ENCODE data around the gene RFX4.

The RFX4 gene

DNA sequence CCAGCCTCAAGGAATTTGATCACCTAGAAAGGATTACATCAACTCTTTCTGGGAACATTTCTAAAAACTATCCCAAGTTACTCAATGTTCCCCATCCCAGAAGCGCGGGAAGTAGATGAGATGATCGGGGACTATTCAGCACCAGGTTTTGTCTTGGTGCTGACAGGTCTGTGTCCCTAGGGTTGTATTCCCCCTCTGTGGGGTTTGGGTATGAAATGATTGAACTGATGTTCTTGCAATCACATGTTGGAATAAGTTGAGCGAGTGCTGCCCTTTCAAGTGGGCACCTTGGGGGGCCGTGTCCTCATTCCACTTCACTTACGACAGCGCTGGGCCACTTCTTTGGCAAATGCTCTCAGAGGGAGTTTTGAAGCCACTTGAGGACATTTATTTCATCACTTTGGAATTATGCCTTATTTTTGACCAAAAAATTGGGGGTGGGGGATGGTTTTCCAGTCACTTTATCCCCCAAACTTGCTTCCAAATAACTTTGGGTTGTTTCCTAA, 69.8 kb downstream of the RFX4 start:
- no peaks in the 10 kb centered on the region for H3K36me3 Mint-ChIP-seq (ENCODE audit: low read depth)
- H3K4me1 Mint-ChIP-seq = peaks cover 9% of the 10 kb centered on the region
- TF ChIP-seq, protein P1, sequence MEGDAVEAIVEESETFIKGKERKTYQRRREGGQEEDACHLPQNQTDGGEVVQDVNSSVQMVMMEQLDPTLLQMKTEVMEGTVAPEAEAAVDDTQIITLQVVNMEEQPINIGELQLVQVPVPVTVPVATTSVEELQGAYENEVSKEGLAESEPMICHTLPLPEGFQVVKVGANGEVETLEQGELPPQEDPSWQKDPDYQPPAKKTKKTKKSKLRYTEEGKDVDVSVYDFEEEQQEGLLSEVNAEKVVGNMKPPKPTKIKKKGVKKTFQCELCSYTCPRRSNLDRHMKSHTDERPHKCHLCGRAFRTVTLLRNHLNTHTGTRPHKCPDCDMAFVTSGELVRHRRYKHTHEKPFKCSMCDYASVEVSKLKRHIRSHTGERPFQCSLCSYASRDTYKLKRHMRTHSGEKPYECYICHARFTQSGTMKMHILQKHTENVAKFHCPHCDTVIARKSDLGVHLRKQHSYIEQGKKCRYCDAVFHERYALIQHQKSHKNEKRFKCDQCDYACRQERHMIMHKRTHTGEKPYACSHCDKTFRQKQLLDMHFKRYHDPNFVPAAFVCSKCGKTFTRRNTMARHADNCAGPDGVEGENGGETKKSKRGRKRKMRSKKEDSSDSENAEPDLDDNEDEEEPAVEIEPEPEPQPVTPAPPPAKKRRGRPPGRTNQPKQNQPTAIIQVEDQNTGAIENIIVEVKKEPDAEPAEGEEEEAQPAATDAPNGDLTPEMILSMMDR (IDR thresholded peaks at IDR 0.05; ENCODE audit: unreplicated experiment in 3 of 3) = no peak
- H3K27me3 Mint-ChIP-seq (ENCODE audit: low read depth) = peaks cover 3% of the 10 kb centered on the region
- no peaks in the 10 kb centered on the region for H3K9me3 Mint-ChIP-seq
- H3K27ac Mint-ChIP-seq = no peak overlapping the region
- no peak overlapping the region for H3K4me3 Mint-ChIP-seq

DNA sequence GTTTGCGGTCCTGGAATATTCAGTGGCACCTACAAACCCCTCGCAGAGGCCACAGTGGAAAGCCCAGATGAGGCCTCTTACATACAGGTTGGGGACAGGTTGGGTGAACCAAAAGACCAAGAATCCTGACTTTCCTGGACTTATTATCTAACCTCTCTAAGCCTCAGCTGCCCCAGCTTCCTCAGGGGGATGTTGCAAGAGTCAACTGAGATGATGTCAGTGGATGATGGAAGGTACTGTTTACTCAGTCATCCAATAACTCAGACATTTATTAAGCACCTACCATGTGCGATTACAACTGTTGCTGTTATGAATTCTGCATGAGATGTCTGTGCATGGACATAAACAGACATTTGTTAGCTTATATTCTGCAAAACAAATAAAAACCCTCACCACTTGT, 72.8 kb downstream of the RFX4 start:
- Mint-ChIP-seq H3K4me3 (no peak overlapping the region), H3K9me3 (peaks cover 6% of the 10 kb centered on the region), H3K27ac (no peak overlapping the region), H3K27me3 (ENCODE audit: low read depth) (no peaks in the 10 kb centered on the region), H3K36me3 (ENCODE audit: low read depth) (peaks cover 6% of the 10 kb centered on the region), H3K4me1 (peaks cover 14% of the 10 kb centered on the region)
- TF ChIP-seq, protein P1 (IDR thresholded peaks at IDR 0.05; ENCODE audit: unreplicated experiment in 3 of 3) = no peak

DNA sequence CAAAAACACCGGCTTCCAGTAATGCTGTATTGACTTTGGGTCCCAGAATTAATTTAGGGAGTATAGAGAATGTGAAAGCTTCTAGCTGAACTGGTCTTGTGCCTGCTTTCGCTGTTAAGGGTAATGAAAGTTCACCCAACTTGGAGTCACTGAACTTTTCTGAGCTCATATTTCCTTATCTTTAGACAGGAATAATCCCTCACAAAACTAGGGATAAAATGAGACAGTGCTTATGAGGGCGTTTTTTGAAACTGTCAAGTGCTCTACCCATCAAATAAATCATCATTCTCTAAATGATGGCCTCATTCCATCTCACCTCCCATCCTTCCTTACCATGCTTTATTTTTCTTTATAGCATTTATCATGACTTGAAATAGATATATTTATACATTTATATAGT, 74.7 kb downstream of the RFX4 start:
- H3K9me3 Mint-ChIP-seq = peaks cover 22% of the 10 kb centered on the region
- no peak overlapping the region for H3K4me3 Mint-ChIP-seq
- no peak overlapping the region for H3K27ac Mint-ChIP-seq
- H3K36me3 Mint-ChIP-seq (ENCODE audit: low read depth) = peaks cover 16% of the 10 kb centered on the region
- H3K4me1 Mint-ChIP-seq = peaks cover 14% of the 10 kb centered on the region
- H3K27me3 Mint-ChIP-seq (ENCODE audit: low read depth) = no peaks in the 10 kb centered on the region
- TF ChIP-seq, protein P1 (IDR thresholded peaks at IDR 0.05; ENCODE audit: unreplicated experiment in 3 of 3) = no peak

DNA sequence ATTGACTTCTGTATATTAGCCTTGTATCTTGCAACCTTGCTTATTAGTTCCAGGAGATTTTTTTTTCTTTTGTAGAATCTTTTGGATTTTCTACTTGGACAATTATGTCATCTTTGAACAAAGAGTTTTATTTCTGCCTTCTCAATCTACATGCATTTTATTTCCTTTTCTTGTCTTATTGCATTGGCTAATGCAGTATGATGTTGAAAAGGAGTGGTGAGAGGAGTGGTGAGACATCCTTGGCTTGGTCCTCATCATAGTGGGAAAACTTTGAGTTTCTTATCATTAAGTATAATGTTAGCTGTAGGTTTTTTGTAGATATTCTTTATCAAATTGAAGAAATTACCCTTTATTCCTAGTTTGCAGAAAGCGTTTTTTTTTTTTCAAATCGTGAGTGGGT, 80.6 kb downstream of the RFX4 start:
- Mint-ChIP-seq H3K4me3 (no peak overlapping the region), H3K27ac (no peak overlapping the region), H3K4me1 (no peaks in the 10 kb centered on the region), H3K9me3 (peaks cover 53% of the 10 kb centered on the region), H3K36me3 (ENCODE audit: low read depth) (peaks cover 26% of the 10 kb centered on the region), H3K27me3 (ENCODE audit: low read depth) (peaks cover 3% of the 10 kb centered on the region)
- TF ChIP-seq, protein P1 (IDR thresholded peaks at IDR 0.05; ENCODE audit: unreplicated experiment in 3 of 3) = no peak

DNA sequence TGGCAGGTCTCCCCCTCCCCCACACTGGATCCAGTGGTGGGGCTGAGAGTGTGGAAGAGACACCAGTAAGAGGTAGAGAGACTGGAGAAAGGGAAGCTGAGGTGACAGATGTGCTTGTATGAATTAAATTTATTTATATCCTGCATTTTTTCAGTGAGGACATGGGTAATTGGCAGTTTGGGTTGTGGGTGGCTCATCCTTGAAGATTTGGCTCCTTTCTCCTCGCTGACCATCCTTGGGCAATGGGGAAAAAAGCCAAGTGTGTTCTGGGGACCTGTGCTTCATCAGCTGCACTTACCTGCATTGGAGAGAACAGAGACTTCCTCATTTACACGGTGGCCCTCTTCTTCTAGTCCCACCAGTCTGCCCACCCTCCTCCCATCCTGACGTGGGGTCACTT, 86.4 kb downstream of the RFX4 start:
- H3K4me1 Mint-ChIP-seq = peaks cover 25% of the 10 kb centered on the region
- no peak overlapping the region for H3K27ac Mint-ChIP-seq
- H3K36me3 Mint-ChIP-seq (ENCODE audit: low read depth) = no peaks in the 10 kb centered on the region
- H3K27me3 Mint-ChIP-seq (ENCODE audit: low read depth) = peaks cover 14% of the 10 kb centered on the region
- H3K9me3 Mint-ChIP-seq = peaks cover 17% of the 10 kb centered on the region
- TF ChIP-seq, protein P1 (IDR thresholded peaks at IDR 0.05; ENCODE audit: unreplicated experiment in 3 of 3) = no peak
- no peak overlapping the region for H3K4me3 Mint-ChIP-seq

DNA sequence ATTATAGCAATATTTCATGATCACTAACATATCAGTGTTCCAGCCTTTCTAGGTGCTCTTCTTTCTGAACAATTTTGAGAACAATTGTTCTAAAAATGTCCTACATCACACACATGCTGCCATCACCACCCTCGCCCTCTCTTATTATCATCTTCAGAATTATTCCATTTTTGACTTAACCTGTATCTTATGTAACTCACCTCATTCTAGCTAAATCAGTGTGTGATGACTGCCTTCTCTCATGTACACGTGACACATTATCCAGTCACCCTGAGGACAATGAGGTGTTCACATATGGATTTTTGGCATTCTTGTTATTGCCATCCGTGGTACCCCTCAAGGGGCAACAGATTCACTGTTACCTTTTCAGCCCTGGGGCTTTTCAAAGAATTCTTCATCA, 87.3 kb downstream of the RFX4 start:
- Mint-ChIP-seq H3K36me3 (ENCODE audit: low read depth) (no peaks in the 10 kb centered on the region), H3K9me3 (peaks cover 8% of the 10 kb centered on the region), H3K27me3 (ENCODE audit: low read depth) (peaks cover 14% of the 10 kb centered on the region), H3K4me1 (peaks cover 25% of the 10 kb centered on the region), H3K4me3 (no peak overlapping the region), H3K27ac (no peak overlapping the region)
- TF ChIP-seq, protein P1 (IDR thresholded peaks at IDR 0.05; ENCODE audit: unreplicated experiment in 3 of 3) = no peak
